Activated naive CD8-positive, alpha-beta T cell (primary cell): ENCODE data around the gene PTGS2.

Experiments
- H3K27ac Mint-ChIP-seq: one replicate; pipeline ENCODE4 v1.8.0; 2021; ENCODE audit warnings: mixed read lengths
- H3K27me3 Mint-ChIP-seq: one replicate; pipeline ENCODE4 v1.8.0; 2021; ENCODE audit warnings: mixed read lengths
- H3K36me3 Mint-ChIP-seq: one replicate; pipeline ENCODE4 v1.8.0; 2021; ENCODE audit warnings: mixed read lengths
- H3K4me1 Mint-ChIP-seq: one replicate; pipeline ENCODE4 v1.8.0; 2021; ENCODE audit warnings: low read depth, mixed read lengths
- H3K4me3 Mint-ChIP-seq: one replicate; pipeline ENCODE4 v1.8.0; 2021; ENCODE audit warnings: mild to moderate bottlenecking, mixed read lengths
- H3K9me3 Mint-ChIP-seq: one replicate; pipeline ENCODE4 v1.8.0; 2021; ENCODE audit warnings: low read depth, mixed read lengths

PTGS2 gene

DNA sequence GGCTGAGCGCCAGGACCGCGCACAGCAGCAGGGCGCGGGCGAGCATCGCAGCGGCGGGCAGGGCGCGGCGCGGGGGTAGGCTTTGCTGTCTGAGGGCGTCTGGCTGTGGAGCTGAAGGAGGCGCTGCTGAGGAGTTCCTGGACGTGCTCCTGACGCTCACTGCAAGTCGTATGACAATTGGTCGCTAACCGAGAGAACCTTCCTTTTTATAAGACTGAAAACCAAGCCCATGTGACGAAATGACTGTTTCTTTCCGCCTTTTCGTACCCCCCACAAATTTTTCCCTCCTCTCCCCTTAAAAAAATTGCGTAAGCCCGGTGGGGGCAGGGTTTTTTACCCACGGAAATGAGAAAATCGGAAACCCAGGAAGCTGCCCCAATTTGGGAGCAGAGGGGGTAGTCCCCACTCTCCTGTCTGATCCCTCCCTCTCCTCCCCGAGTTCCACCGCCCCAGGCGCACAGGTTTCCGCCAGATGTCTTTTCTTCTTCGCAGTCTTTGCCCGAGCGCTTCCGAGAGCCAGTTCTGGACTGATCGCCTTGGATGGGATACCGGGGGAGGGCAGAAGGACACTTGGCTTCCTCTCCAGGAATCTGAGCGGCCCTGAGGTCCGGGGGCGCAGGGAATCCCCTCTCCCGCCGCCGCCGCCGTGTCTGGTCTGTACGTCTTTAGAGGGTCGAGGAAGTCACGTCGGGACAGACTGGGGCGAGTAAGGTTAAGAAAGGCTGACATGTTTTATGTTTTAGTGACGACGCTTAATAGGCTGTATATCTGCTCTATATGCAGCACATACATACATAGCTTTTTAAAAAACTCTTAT is at the start of gene PTGS2:
TSS of gene PTGS2 (minus strand) at position 179 of the 817 bp plus-strand sequence. CDS start at position 46, 133 bp downstream.
- H3K27ac Mint-ChIP-seq = no peak within 1 kb of the TSS
- H3K36me3 Mint-ChIP-seq = no peaks in the 10 kb centered on the region
- H3K4me1 Mint-ChIP-seq = peaks cover 11% of the 10 kb centered on the region
- H3K9me3 Mint-ChIP-seq = no peaks in the 10 kb centered on the region
- peak within 1 kb of the TSS; percentile 81 for H3K4me3 Mint-ChIP-seq
- peaks cover 41% of the 10 kb centered on the region for H3K27me3 Mint-ChIP-seq

DNA sequence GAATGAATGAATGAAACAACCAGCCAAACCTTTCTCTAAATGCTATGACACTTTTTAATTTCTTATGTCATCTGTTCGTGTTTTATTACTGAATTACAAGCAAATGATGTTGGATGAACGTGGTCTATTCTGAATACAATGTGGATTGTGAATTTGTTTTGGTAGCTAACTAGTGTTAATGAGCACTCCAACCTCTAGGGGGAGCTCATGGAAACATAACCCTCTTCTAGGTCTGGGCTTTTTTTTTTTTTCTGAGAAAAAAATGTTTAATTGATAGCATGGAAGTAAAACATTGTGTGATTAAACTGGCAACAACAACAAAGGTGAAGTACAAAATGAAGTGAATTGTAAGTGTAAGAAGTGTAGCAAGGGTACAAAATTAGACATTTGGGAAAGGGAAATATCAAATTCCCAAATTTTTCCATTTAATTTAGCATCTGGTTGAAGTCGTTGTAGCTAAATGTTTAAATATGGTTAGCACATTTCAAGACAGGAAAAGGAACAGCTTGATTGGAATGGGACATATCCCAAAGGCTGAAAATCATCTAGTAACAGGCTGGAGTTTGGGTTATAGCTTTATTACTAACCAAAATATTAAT is 42.6 kb upstream of the PTGS2 start:
- Mint-ChIP-seq H3K4me1 (no peaks in the 10 kb centered on the region), H3K27ac (no peak overlapping the region), H3K9me3 (peaks cover under 1% of the 10 kb centered on the region), H3K4me3 (no peak overlapping the region), H3K36me3 (no peaks in the 10 kb centered on the region), H3K27me3 (peaks cover 2% of the 10 kb centered on the region)

DNA sequence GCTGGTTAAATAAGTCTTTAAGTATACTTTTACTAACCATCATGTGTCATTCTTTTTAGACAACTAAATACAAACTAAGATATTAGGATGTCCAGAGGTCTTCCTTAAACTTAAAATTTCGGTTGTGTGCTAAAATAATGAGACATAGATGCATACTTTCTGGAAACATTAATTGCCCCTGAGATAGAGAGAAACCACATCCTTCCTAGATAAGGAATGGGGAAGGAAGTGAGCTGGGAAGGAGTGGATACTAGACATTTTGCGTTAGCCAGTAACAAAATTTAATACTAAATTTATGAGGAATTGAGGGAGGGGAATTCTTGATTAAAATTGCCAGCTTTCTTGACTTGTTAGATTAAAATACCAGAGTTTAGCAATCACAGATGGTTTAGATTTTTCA is 37.1 kb upstream of the PTGS2 start:
- no peaks in the 10 kb centered on the region for H3K4me1 Mint-ChIP-seq
- no peak overlapping the region for H3K27ac Mint-ChIP-seq
- H3K27me3 Mint-ChIP-seq = peaks cover 3% of the 10 kb centered on the region
- no peak overlapping the region for H3K4me3 Mint-ChIP-seq
- no peaks in the 10 kb centered on the region for H3K36me3 Mint-ChIP-seq
- H3K9me3 Mint-ChIP-seq = no peaks in the 10 kb centered on the region

DNA sequence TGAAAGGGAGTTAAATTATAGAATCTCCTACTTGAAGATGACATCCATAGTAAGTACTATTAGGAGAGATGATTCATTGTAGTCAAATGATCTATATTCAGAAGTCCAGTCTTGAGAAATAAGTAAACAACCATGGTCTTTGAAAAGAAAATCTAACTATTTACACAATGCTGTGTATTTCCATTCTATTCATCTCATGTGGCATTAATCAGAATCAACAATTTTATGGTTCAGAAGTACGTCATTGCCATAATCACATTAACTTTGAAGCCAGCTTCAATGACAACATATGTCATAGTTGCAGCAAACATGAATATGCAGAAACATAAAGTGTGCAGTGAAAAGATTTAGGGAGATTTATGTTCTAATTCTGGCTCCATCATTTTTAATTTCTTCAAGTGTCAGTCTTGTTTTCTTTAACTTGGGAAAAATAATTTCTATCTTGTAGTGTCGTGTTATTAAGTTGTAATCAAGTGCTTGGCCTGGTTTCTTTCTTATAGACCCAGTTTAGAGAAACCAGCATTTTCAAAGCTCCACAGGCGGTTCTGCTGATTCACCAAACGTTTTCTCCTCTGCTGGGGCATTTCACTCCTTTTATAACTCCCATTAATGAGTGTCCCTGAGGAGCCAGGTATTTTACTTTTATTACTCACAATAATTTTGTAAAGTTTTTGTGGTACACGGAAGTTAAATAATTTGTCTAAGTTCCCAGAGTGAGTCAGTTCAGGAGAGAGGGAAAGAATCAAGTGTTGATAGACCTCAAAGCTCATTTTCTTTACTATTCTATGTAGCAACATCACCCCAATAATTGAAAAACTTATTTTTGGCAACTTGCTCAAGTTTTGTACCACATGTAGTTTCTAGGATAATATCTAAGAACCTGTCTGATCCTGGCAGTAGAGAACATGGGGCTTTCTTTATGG is 35.9 kb upstream of the PTGS2 start:
- no peak overlapping the region for H3K27ac Mint-ChIP-seq
- H3K9me3 Mint-ChIP-seq = no peaks in the 10 kb centered on the region
- H3K27me3 Mint-ChIP-seq = peaks cover 3% of the 10 kb centered on the region
- no peaks in the 10 kb centered on the region for H3K4me1 Mint-ChIP-seq
- H3K36me3 Mint-ChIP-seq = no peaks in the 10 kb centered on the region
- no peak overlapping the region for H3K4me3 Mint-ChIP-seq

DNA sequence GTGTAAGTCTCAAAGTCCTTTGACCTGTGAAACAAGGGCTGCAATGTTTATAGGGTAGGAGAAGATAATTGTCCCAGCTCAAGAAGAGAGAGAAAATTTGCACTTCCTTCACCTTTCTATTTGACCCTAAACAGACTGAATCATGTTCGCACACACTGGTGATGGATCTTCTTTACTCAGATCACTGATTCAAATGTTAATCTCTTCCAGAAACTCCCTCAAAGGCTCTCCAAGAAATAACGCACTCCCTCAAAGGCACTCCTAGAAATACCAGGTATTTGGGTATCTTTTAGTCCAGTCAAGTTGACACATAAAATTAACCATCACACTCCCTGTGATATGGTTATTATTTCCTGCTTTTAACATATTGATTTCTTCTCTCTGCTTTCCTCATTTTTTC is 30.5 kb upstream of the PTGS2 start:
- Mint-ChIP-seq H3K27me3 (peaks cover 2% of the 10 kb centered on the region), H3K36me3 (no peaks in the 10 kb centered on the region), H3K4me3 (no peak overlapping the region), H3K4me1 (no peaks in the 10 kb centered on the region), H3K9me3 (no peaks in the 10 kb centered on the region), H3K27ac (no peak overlapping the region)

DNA sequence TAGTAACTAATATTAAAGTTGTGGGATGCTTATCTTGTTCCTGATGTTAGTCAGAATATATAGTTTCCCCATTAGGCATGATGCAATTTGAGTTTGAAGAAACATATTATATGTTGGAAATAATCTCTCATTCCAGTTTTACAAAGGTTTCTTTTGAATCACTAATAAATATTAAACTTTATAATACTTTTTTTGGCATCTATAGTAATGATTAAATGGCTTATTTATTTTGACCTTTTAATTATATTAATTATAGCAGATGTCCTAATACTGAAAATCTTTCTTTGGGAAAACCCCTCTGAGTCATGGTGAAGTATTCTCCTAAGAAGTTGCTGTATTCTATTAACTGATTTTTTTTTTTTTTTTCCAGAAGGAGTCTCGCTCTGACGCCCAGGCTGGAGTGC is 28.5 kb upstream of the PTGS2 start:
- no peak overlapping the region for H3K27ac Mint-ChIP-seq
- H3K4me1 Mint-ChIP-seq = no peaks in the 10 kb centered on the region
- no peaks in the 10 kb centered on the region for H3K9me3 Mint-ChIP-seq
- H3K36me3 Mint-ChIP-seq = no peaks in the 10 kb centered on the region
- H3K27me3 Mint-ChIP-seq = no peaks in the 10 kb centered on the region
- H3K4me3 Mint-ChIP-seq = no peak overlapping the region

DNA sequence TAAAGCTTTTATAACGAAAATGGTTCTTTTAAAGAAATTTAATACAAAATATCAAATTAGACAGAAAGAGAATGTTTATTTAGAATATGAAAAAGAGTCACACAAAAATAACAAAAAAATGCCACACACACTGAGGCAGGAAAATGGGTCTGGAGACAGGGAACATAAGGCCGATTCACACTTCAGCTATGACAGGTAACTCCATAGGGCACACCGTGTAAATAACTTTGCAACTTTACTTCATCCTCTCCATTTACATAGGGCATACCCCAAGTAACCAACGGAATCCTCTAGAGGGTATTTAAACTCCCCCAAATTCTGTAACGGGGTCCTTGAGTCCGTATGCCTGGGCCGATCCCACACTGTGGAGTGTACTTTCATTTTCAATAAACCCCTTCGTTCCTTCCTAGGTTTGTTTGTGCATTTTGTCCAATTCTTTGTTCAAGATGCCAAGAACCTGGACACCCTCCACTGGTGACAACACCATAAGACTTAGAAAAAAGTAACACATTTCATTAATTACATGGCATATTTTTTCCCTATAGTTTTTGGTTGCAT is 23.1 kb upstream of the PTGS2 start:
- H3K27ac Mint-ChIP-seq = no peak overlapping the region
- no peaks in the 10 kb centered on the region for H3K9me3 Mint-ChIP-seq
- H3K4me1 Mint-ChIP-seq = no peaks in the 10 kb centered on the region
- no peaks in the 10 kb centered on the region for H3K36me3 Mint-ChIP-seq
- no peak overlapping the region for H3K4me3 Mint-ChIP-seq
- H3K27me3 Mint-ChIP-seq = no peaks in the 10 kb centered on the region

DNA sequence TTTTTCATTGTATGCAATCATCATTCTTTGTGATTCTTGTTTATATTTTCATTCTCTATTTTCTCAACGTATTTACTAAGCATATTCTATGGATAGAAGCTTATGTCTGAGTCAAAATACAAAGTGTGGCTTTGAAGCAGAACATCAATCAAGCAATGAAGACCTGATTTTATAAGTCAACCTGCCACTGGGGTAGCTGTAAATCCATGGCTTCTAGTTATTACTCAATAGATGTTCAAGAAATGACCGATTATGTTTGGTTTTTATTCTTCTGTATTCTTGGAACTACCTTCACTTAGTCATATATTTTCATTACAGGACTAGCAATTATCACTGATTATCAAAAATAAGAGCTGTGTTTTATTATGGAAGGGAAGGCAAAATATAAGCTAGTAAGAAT is 20.5 kb upstream of the PTGS2 start:
- no peak overlapping the region for H3K27ac Mint-ChIP-seq
- H3K4me3 Mint-ChIP-seq = no peak overlapping the region
- no peaks in the 10 kb centered on the region for H3K36me3 Mint-ChIP-seq
- H3K27me3 Mint-ChIP-seq = no peaks in the 10 kb centered on the region
- H3K4me1 Mint-ChIP-seq = no peaks in the 10 kb centered on the region
- no peaks in the 10 kb centered on the region for H3K9me3 Mint-ChIP-seq

DNA sequence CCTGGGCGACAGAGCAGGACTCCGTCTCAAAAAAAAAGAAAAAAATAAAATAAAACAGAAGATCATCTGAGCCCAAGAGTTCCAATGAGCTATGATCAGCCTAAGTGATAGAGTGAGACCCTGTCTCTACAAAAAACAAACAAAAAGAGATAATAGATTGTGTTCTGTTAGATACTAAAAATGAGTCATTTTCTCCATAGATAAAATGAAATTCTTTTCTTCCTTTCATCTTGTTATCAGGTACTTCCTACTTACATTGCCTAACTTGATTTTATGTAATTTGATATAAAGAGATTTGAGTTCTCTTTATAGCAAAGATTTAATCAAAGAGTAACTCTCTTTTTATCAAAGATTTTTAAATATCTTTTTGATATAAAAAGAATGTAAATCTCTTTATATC is 19.3 kb upstream of the PTGS2 start:
- H3K4me3 Mint-ChIP-seq = no peak overlapping the region
- no peaks in the 10 kb centered on the region for H3K27me3 Mint-ChIP-seq
- H3K4me1 Mint-ChIP-seq = no peaks in the 10 kb centered on the region
- H3K9me3 Mint-ChIP-seq = no peaks in the 10 kb centered on the region
- H3K27ac Mint-ChIP-seq = no peak overlapping the region
- H3K36me3 Mint-ChIP-seq = no peaks in the 10 kb centered on the region

DNA sequence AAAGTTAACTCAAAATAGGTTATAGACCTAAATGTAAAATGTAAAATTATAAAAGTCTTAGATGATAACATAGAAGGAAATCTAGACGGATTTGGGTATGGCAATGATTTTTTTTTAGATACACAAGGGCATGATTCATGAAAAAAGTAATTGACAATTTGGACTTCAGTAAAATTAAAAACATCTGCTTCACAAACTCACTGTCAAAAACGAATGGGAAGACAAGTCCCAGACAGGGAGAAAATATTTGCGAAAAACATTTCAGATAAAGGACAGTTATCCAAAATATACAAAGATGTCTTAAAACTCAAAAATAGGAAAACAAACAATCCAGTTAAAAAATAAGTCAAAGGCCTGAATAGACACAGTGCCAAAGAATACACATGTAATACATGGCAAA is 9.7 kb upstream of the PTGS2 start:
- Mint-ChIP-seq H3K9me3 (peaks cover 10% of the 10 kb centered on the region), H3K36me3 (no peaks in the 10 kb centered on the region), H3K27ac (no peak overlapping the region), H3K4me3 (no peak overlapping the region), H3K4me1 (no peaks in the 10 kb centered on the region), H3K27me3 (no peaks in the 10 kb centered on the region)

DNA sequence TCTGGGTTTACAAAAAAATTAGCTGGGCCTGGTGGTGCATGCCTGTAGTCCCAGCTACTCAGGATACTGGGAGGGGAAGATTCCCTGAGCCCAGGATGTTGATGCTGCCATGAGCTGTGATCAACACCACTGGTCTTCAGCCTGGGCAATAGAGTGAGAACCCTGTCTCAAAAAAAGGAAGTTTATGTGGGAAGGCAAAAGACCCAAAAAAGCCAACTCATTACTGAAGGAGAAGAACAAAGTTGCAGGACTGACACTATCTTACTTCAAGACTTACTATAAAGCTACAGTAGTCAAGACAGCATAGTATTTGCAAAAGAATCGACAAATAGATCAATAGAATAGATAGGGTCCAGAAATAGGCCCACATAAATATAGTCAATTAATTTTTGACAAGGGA is 9.2 kb upstream of the PTGS2 start:
- Mint-ChIP-seq H3K27ac (no peak overlapping the region), H3K4me3 (no peak overlapping the region), H3K4me1 (no peaks in the 10 kb centered on the region)

DNA sequence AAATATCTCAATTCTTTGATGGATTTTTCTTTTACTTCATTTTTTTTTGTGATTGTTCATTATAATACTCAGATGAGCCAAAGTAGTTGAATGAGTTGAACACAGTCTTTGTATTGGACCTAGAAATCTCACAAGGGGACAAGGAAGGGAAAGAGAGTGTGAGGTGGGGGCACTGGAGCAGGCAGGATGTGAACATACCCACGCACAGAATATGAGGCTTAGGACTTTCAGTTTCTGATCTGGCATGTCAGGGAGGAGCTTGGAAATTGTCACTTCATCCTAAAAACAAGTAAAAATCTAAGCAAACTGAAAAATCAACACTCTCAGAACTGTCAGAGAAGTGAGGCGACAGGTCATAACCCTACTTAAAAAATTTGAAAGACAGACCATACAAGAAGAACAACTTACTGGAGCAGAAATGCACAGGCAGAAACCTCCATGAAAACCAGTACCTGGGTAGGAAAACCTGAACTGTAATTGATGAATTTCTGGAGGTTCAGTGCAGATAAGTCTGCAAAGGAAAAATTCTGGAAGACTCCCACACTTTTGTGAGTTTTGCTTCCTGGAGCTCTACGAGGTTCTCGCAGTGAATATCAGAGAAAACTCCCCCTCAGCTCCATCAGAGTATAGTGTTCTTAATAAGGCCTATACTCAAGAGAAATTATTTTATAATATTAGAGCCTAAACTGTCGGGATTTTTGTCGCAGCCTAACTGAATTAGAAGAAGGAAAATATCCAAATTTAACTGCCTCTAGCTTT is 3.6 kb upstream of the PTGS2 start:
- H3K36me3 Mint-ChIP-seq = no peaks in the 10 kb centered on the region
- H3K27me3 Mint-ChIP-seq = peaks cover 28% of the 10 kb centered on the region
- H3K27ac Mint-ChIP-seq = no peak overlapping the region
- H3K4me1 Mint-ChIP-seq = peaks cover 11% of the 10 kb centered on the region
- no peak overlapping the region for H3K4me3 Mint-ChIP-seq
- H3K9me3 Mint-ChIP-seq = peaks cover 5% of the 10 kb centered on the region

More for the DNA sequence above, 9.2 kb upstream of the PTGS2 start:
- Mint-ChIP-seq H3K27me3 (no peaks in the 10 kb centered on the region), H3K9me3 (peaks cover 10% of the 10 kb centered on the region), H3K36me3 (no peaks in the 10 kb centered on the region)

DNA sequence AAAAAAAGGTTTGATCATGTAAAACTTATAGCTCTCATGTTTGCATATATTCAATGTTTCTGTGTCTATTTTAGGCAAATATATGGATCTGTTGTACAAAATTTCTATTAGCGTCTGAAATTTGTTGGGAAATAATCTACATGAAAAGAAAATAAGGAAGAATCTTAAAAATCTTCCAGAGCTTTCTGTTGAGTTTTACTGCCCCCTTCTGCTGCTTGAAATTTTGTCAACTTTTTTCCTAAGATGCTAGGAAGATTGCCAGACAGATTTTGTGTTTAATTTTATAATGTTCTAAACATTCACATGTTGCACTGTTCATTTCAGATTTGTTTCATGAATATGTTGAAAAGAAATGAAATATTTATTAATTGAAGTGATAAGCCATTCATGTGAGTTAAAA is 2.5 kb upstream of the PTGS2 start:
- no peak overlapping the region for H3K27ac Mint-ChIP-seq
- peaks cover 11% of the 10 kb centered on the region for H3K4me1 Mint-ChIP-seq
- peaks cover 5% of the 10 kb centered on the region for H3K9me3 Mint-ChIP-seq
- no peaks in the 10 kb centered on the region for H3K36me3 Mint-ChIP-seq
- H3K27me3 Mint-ChIP-seq = peaks cover 31% of the 10 kb centered on the region
- no peak overlapping the region for H3K4me3 Mint-ChIP-seq

DNA sequence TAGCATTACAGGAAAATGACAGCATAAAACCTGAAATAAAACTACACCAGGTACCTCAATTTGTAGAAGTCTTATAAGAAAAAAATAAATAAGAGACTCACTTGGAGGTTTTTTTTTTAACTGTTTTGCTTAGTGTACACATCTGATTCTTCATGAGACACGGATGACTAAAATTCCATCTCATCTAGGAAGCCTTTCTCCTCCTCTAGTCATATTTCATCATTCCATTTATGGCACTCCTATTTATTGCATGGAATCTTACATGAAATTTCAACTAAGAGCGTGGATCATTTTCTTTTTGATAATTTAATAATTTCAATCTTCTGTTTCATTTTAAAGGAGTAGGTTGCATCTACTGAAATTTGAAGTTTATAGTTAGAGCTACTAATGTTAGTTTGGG is 1.6 kb upstream of the PTGS2 start:
- peaks cover 37% of the 10 kb centered on the region for H3K27me3 Mint-ChIP-seq
- H3K4me1 Mint-ChIP-seq = peaks cover 11% of the 10 kb centered on the region
- H3K4me3 Mint-ChIP-seq = no peak overlapping the region

More for the DNA sequence above, 1.6 kb upstream of the PTGS2 start:
- no peak overlapping the region for H3K27ac Mint-ChIP-seq
- H3K36me3 Mint-ChIP-seq = no peaks in the 10 kb centered on the region
- peaks cover 2% of the 10 kb centered on the region for H3K9me3 Mint-ChIP-seq
